ENCODE data around the gene FFAR2. TPM values are rescaled to one million over a fixed set of nuclear protein-coding genes. Genes with fewer than 3 reads are reported as not detected.

Gene FFAR2
- total and polyA plus RNA-seq, 9 of the 15 experiments (the other 6 are each of a cell fraction or from before 2014, with no cell fraction given): not detected

DNA sequence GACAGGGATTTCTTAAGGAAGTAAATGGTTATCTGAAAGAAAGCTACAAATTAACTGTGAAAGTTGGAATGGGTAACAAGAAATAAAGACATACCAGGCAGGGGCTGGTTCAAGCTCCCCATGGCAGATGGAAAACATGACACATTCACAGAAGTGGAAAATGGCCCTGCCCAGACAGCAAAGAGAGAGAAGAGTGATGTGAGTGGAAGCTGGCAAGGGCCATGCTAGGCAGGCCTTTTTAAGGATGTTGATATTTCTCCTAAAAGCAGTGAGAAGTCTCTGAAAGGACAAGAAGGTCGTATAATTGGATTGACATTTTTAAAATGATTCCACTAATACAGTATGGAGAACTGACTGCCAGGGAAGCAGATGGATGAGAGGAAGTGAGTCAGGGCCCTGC, 3.3 kb upstream of the FFAR2 start:
- H3K36me3 ChIP-seq (ENCODE audit: control insufficient read depth, insufficient read depth, low read length): no peaks in the 10 kb centered on the region
- CTCF ChIA-PET (ENCODE audit: low intra/inter-chr PET ratio): no interaction called here
- no TSS peak for BruUV-seq (replicated peaks)
- no peaks in the 10 kb centered on the region for H4K20me1 ChIP-seq (replicated peaks; ENCODE audit: control insufficient read depth, insufficient read depth, low read length)
- no peak overlapping the region for H3K27ac ChIP-seq (ENCODE audit: extremely low read depth, low read depth, low read length)
- ATAC-seq (no peak), DNase-seq (ENCODE audit: extremely low read depth in 1 of 4, low spot score in 3 of 4) (no peak), FAIRE-seq (no peak)
- H3K4me2 ChIP-seq (ENCODE audit: insufficient read depth, low read length): no peak overlapping the region
- 0% methylated on average over 1 of the region's 1 CpG for WGBS (ENCODE audit: insufficient coverage, low coverage, missing lambda C conversion rate)
- H3K9me3 ChIP-seq (replicated peaks; ENCODE audit: control insufficient read depth, insufficient read depth, low read depth, low read length): no peaks in the 10 kb centered on the region
- POLR2A ChIA-PET: interaction anchor here (0.7 kb wide), 1 partner anchor 363 kb away, joined by 5 read pairs; no protein-coding TSS in a partner anchor
- intact Hi-C loops (cut with micrococcal nuclease): no loop called here
- no peak overlapping the region for H2AFZ ChIP-seq (ENCODE audit: low read depth, low read length)
- H3K27me3 ChIP-seq (ENCODE audit: control insufficient read depth in 2 of 2, insufficient read depth in 2 of 2, low read length in 2 of 2): peaks cover 31 to 45% of the 10 kb centered on the region in 2 experiments
- in situ Hi-C loops (cut with MboI): no loop called here
- peaks cover 6 to 12% of the 10 kb centered on the region in 2 experiments; a peak in 4 of 5 replicates for H3K4me1 ChIP-seq (replicated peaks in 1 of 2; ENCODE audit: control insufficient read depth in 2 of 2, insufficient read depth in 2 of 2, low read length in 2 of 2)
- H3K79me2 ChIP-seq (ENCODE audit: control insufficient read depth, insufficient read depth, low read length): no peaks in the 10 kb centered on the region
- no peak overlapping the region for H3K4me3 ChIP-seq
- H3K9me1 ChIP-seq (ENCODE audit: control insufficient read depth, insufficient read depth, low read length): no peaks in the 10 kb centered on the region
- H3K9ac ChIP-seq (ENCODE audit: insufficient read depth in 1 of 2, low read depth in 2 of 2, low read length in 2 of 2): no peak overlapping the region
- TF ChIP-seq TFAP4 (CRISPR knock-in tag; IDR thresholded peaks at IDR 0.05; ENCODE audit: borderline replicate concordance) (no peak), ZEB2 (IDR thresholded peaks at IDR 0.05) (no peak), MAFG (tag; conservative IDR thresholded peaks at IDR 0.05) (no peak), ZNF217 (CRISPR knock-in tag; IDR thresholded peaks at IDR 0.05) (no peak), NCOR1 (IDR thresholded peaks at IDR 0.05) (no peak)
